Activated CD8-positive, alpha-beta memory T cell treated with anti-CD3 and anti-CD28 coated beads for 24 hours (primary cell): ENCODE measurements around the gene FOXO3.
"Not testable (repeated sequence)": the region's sequence is repeated elsewhere in the genome, so short reads cannot be mapped to it uniquely, and the experiment has no call there.

ENCODE experiments used
- DNase-seq: peaks from one replicate; pipeline ENCODE4 v3.0.0-alpha.2; 2020

The FOXO3 gene

DNA sequence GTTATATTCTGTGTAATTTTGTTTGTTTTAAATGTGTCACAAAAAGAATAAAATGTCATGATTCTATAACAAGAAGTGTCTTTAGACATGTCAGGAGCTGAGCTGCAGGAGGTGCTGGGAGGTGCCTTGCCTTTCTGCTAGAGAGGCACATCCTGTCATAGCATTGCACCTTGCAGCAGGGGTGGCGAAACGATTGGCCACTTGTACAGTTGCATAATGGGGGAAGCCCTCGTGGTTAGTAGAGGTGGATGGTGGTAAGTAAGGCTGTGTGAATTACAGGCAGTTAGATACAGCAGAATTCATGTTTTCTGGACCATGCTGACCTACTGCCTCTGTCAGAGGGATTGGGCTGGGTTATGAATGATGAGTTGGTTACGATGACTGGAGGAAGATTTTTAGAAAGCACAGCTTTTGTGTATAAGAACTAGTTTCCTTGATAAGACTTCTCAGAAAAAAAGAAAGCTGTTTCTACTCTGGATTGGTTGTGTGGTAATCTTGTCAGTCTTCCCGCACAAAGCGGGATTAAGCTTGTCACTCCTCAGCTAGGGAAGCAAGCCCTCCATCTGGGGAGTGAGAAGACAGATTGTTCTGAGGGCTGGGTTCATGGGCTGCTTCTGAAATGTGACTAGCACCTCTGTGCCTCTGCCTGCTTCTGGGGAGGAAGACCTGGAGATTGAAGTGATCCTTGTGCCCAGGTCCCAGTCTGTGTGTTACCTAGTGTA is 74.9 kb downstream of the FOXO3 start:
- DNase-seq = peak; percentile 62

DNA sequence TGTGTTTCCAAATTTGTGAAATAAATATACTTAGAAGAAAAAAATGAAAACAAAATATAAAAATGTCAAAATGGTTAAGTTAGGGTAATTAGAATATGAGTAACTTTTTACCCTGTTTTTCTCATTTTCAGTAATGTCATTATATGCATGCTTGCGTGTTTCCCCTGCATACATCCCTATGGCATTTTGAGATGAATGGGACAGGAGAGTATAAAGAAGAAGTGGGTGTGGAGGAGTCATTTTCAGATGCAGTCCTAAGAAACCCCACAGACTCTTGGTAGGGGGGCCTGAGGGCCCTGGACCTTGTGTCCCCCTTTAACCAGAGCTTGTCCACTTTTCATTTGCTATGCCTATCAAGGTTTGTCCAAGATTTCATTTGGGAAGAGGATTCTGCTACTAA is 77.2 kb downstream of the FOXO3 start:
- DNase-seq = no peak

DNA sequence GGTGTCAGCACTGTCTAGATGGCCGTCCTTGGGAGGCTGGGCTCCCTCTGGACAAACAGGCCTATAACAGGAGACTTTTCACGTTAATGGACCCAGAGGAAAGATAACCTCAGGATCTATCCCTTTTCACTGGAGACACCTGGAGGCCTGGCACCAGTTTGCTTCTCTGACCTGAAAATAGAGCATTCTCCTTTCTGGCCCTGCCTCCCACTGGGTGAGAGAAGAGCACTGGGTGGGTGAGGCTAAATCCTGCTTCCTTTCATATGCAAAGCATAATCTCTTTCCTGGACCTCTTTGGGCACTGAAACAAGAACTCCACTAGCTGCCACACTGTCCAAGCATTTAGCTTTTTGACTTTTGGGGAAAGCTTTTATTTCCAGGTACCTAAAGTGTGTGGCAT is 78.3 kb downstream of the FOXO3 start:
- DNase-seq = no peak

GRCh38 chr6:108640104-108640503 is 79.4 kb downstream of the FOXO3 start:
- DNase-seq = no peak

- DNase-seq = no peak
These were observed 82.5 kb downstream of the FOXO3 start for GRCh38 chr6:108643184-108643583.

DNA sequence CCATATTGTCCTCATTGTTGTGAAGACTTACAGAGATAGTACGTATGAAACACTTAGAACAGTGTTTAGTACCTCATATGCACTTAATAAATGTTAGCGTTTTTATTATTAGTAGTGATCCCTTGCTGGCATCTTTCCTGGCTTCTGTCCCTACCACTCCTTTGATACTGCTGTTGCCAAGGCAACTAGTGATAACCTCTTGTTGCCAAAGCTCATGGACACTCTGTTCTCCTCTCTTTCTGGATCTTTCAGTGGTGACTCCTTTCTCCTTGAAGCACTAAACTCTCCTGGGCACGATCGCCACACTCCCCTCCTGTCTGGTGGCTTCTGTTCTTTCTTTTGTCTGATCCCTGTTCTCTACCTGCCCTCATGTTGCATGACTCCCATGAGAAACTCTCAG is 83.5 kb downstream of the FOXO3 start:
- no peak for DNase-seq

DNA sequence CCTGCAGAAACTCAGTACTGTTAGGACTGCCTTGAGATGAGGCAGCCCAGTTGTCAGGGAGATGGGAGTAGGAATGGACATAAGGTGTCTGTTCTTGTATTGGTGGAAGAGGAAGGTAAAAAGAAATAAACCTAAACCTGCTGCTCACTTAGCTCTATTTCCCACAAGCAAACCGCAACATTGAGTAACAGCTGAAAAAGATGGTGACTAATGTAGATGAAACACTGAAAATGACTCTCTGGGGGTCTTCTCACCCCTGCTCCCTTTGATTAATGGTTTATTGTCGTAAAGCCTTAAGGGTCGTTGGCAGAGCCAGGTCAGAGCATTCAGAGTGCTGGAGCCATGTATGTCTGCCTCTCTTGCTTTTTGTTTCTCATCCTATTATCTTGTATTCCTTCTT is 87.5 kb downstream of the FOXO3 start:
- no peak for DNase-seq

- DNase-seq = no peak
These were observed 89.6 kb downstream of the FOXO3 start for GRCh38 chr6:108650325-108650724.

DNA sequence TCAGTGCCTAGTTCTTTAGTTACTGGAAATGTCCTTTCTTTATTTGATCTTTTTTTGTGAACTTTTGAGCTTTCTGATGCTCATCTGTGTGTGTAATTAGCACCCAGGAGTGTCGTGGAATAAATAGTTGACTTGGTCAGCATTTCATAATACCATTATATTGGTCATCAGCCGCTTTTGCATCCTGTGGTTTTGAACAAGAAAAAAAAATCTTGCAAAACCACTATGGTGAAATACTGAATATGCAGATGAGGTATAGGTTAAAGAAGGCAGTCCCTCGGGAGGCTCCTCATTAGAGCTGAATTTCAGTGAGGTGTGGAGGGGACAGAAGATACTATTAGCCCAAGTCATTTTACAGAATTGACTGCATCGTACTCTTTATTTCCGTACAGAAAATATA is 90.1 kb downstream of the FOXO3 start:
- no peak for DNase-seq

- no peak for DNase-seq
These were observed 90.9 kb downstream of the FOXO3 start for GRCh38 chr6:108651340-108652227.

GRCh38 chr6:108652375-108652774 is 91.7 kb downstream of the FOXO3 start:
- DNase-seq = no peak

- no peak for DNase-seq
These were observed 93.2 kb downstream of the FOXO3 start for GRCh38 chr6:108653949-108654348.

- no peak for DNase-seq
These were observed 93.9 kb downstream of the FOXO3 start for GRCh38 chr6:108654465-108655106.

DNA sequence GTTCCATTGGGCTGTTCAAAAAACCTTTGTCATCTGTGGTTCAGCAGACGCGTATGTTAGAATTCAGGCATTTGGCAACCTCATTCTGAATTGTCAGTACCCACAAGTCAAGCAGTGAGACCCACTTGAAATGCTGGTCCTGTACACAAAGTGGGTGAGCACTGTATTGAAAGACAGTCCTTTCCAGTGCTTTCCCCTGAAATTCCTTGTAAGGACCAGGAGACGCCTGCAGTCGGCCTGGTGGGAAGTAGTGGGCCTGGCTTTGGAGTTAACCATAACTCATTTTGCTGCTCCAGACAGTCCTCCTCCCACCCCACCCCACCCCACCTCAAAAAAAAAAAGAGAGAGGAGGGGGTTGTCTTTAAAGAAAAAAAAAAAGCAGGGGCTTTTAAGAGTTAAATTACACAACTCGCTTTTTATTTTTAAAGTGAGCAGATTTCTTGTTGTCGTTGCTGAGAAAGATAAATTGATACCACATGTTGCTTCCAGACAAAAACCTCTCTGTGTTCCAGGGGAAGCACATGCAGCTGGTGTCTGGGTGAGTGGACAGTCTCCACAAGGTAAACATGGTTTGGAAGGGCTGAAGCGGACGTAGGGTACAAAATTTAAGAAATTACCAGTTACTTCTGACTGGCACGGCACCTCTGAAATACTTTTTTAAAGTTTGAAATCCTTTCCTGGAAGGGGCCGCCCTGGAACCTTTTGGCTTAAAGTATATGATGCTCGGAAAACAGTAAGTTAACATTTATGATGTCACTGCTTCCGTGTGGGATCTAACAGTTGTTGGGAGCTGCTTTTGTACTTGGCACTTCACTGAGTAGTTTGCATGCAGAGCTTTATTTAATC is 95.3 kb downstream of the FOXO3 start:
- DNase-seq = no peak

DNA sequence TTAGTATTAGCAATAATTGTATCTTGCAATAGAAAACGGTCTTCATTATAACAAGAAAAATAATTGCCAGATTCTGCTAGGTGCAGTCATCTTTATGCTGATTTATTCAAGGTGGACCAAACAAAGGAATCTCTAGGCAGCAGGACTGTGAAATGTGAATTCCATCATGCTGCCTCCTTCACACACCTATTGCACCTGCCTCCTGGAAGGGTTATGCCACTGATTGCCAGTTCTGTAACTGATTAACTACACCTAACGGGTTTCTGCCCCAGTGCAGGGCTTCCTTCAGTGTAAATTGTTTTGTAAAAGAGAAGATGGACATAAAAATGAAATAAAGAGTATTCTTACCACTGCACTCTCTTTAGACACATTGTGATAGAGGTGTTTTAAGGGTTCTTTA is 96.1 kb downstream of the FOXO3 start:
- no peak for DNase-seq

DNA sequence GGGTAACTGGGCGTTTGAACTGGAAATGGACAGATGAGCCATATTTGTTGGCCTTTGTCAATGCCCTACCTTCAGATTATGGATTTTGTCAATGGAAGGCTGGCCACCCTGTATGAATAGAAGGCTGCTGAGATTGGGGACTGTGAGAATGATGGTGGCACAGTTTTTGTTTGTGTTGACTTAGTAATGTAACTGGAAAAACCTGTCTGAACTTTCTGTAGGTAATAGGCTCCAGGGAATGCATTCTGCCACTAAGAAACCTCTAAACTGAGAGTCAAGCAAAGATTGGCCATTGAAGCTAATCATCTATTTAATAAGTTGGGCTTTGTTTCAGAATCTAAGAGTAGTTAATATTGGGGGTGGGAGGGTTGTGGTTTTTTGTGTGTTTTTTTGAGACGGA is 97.5 kb downstream of the FOXO3 start:
- DNase-seq = no peak

DNA sequence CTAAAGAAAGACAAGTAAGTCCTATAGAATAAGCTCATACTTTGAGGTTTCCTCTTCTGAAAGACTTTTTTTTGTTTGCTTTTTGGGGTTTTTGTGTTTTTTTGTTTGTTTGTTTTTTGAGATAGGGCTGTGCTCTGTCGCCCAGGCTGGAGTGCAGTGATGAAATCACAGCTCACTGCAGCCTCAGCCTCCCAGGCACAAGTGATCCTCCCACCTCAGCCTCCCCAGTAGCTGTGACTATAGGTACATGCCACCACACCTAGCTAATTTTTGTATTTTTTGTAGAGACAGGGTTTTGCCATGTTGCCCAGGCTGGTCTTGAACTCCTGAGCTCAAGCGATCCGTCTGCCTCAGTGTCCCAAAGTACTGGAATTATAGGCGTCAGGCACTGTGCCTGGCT is 98.1 kb downstream of the FOXO3 start:
- DNase-seq = not testable (repeated sequence)

DNA sequence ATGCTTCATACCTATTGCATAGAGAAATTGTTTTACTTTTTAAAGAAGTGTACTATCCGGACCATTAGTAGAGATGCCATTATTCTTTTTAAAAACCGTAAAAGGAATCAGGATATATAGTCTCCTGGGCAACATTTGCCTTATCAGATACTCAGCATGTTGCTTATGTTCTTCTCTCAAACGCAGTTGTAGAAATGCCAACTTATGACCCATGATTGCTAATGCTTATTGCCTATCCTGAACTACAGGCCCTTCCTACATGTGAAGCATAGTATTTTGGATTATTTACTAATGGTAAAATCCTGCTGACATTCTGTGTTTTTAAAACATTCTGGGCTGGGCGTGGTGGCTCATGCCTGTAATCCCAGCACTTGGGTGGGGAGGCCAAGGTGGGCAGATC is 99.5 kb downstream of the FOXO3 start:
- no peak for DNase-seq

GRCh38 chr6:108661430-108661829 is 100.7 kb downstream of the FOXO3 start:
- no peak for DNase-seq

GRCh38 chr6:108661982-108662381 is 101.3 kb downstream of the FOXO3 start:
- DNase-seq = no peak

GRCh38 chr6:108662702-108663101 is 102.0 kb downstream of the FOXO3 start:
- no peak for DNase-seq

DNA sequence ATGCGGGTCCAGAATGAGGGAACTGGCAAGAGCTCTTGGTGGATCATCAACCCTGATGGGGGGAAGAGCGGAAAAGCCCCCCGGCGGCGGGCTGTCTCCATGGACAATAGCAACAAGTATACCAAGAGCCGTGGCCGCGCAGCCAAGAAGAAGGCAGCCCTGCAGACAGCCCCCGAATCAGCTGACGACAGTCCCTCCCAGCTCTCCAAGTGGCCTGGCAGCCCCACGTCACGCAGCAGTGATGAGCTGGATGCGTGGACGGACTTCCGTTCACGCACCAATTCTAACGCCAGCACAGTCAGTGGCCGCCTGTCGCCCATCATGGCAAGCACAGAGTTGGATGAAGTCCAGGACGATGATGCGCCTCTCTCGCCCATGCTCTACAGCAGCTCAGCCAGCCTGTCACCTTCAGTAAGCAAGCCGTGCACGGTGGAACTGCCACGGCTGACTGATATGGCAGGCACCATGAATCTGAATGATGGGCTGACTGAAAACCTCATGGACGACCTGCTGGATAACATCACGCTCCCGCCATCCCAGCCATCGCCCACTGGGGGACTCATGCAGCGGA is 102.9 kb downstream of the FOXO3 start:
- not testable (repeated sequence) for DNase-seq
